Sigmoid colon (tissue), 7 donors: ENCODE results near the gene SLC4A1. TPM values are rescaled to one million over a fixed set of nuclear protein-coding genes. Genes with fewer than 3 reads are reported as not detected.
"Not testable (repeated sequence)": the region's sequence is repeated elsewhere in the genome, so short reads cannot be mapped to it uniquely, and the experiment has no call there.

Source experiments
- DNase-seq: peaks from one replicate; pipeline ENCODE4 v3.0.0-alpha.2; 2019
- H3K27ac ChIP-seq, 4 donors: fragments of 200-600 bp; sonication (generic); one replicate each; pipeline ENCODE4 v1.5.1; 2016 to 2019; ENCODE audit warnings: mild to moderate bottlenecking in 1 of 4
- H3K27me3 ChIP-seq, 3 donors: fragments of 200-600 bp; sonication (generic); one replicate each; pipeline ENCODE4 v1.5.1; 2019; ENCODE audit warnings: mild to moderate bottlenecking in 1 of 3
- H3K36me3 ChIP-seq, 4 donors: fragments of 200-600 bp; sonication (generic); one replicate each; pipeline ENCODE4 v1.5.1; 2016 to 2019
- H3K4me1 ChIP-seq, 4 donors: fragments of 200-600 bp; sonication (generic); one replicate each; pipeline ENCODE4 v1.5.1; 2017 to 2019
- H3K4me3 ChIP-seq, 4 donors: fragments of 200-600 bp; sonication (generic); one replicate each; pipeline ENCODE4 v1.5.1; 2017 to 2019; ENCODE audit warnings: mild to moderate bottlenecking in 2 of 4, moderate library complexity in 1 of 4
- H3K9me3 ChIP-seq, 4 donors: fragments of 200-600 bp in 3 of 4; sonication (generic) in 3 of 4; one replicate each; pipeline versions ENCODE4 v1.5.1 to v1.6.1; 2013 to 2019
- CTCF ChIP-seq, 4 experiments: fragments of 450-650 bp in 3 of 4; fragments of 200-600 bp in 1 of 4; IDR thresholded peaks; one replicate each; pipeline ENCODE4 v1.5.1; 2016 to 2019; ENCODE audit warnings: antibody characterized with exemption in 4 of 4, mild to moderate bottlenecking in 3 of 4, moderate library complexity in 2 of 4
- EP300 ChIP-seq, 4 donors: sonication (generic); formaldehyde crosslinking; IDR thresholded peaks; one replicate each; pipeline ENCODE4 v1.6.1; 2017; ENCODE audit warnings: antibody characterized with exemption in 4 of 4
- POLR2A ChIP-seq, 2 donors: fragments of 450-650 bp; IDR thresholded peaks; one replicate each; pipeline ENCODE4 v1.6.1; 2016; ENCODE audit warnings: antibody characterized with exemption in 2 of 2, mild to moderate bottlenecking in 2 of 2, moderate library complexity in 2 of 2
- POLR2AphosphoS5 ChIP-seq, 4 donors: sonication (generic); formaldehyde crosslinking; IDR thresholded peaks; one replicate each; pipeline ENCODE4 v1.6.1; 2017; ENCODE audit warnings: antibody characterized with exemption in 4 of 4
- WGBS, 2 donors: extraction: QIAGEN DNeasy Blood & Tissue Kit; methylation state at CpG; one replicate each; pipeline ENCODE4 v1.1.7; 2013; 5-methylcytosine and 5-hydroxymethylcytosine counted together
- intact Hi-C: fragments of 100-400 bp; cut with DNase I; formaldehyde crosslinking; loops from one replicate; pipeline ENCODE4 v1.15.1; 2023
- polyA plus RNA-seq, 3 donors: library from polyadenylated mRNA; stranded (reverse); fragments of 200-250 nt; gene quantifications; one replicate each; pipeline ENCODE4 v1.2.3, GENCODE V29; 2013
- total RNA-seq, 4 donors: library from RNA; depleted of rRNA; stranded (reverse); fragments of >200 nt; gene quantifications; one replicate each; pipeline ENCODE4 v1.1.0, GENCODE V29; 2016
- donor health status: healthy with polysubstance abuse.
- donor health status: Bipolar disorder and iron deficiency.
- donor health status: healthy.

SLC4A1 gene
- total and polyA plus RNA-seq, 7 donors: under 0.01 to 0.23 TPM; not detected in 5

GRCh38 chr17:44247440-44247841 is 20.5 kb downstream of the SLC4A1 start:
- no peak for DNase-seq
- no peak overlapping the region for H3K27ac ChIP-seq

GRCh38 chr17:44241106-44241624 is 26.8 kb downstream of the SLC4A1 start:
- H3K9me3 ChIP-seq: no peaks in the 10 kb centered on the region
- H3K36me3 ChIP-seq: no peaks in the 10 kb centered on the region
- 73 to 74% methylated on average over 6 of the region's 6 CpGs for WGBS, 2 donors
- DNase-seq: no peak
- H3K4me1 ChIP-seq: no peaks in the 10 kb centered on the region
- H3K27ac ChIP-seq: no peak overlapping the region
- H3K27me3 ChIP-seq: no peaks in the 10 kb centered on the region
- no peak overlapping the region for H3K4me3 ChIP-seq
- intact Hi-C loops: no loop called here
- TF ChIP-seq CTCF (IDR thresholded peaks at IDR 0.05): no peak
- no peak for TF ChIP-seq EP300 (IDR thresholded peaks at IDR 0.05)
- no peak for TF ChIP-seq POLR2AphosphoS5 (IDR thresholded peaks at IDR 0.05)
- no peak for TF ChIP-seq POLR2A (IDR thresholded peaks at IDR 0.05)

More at GRCh38 chr17:44247440-44247841, 20.5 kb downstream of the SLC4A1 start:
- TF ChIP-seq POLR2AphosphoS5 (IDR thresholded peaks at IDR 0.05) (no peak), POLR2A (IDR thresholded peaks at IDR 0.05) (no peak), EP300 (IDR thresholded peaks at IDR 0.05) (no peak), CTCF (IDR thresholded peaks at IDR 0.05) (no peak)
- Histone ChIP-seq H3K36me3 (no peaks in the 10 kb centered on the region), H3K4me1 (peaks cover 0 to 10% (median 0%) of the 10 kb centered on the region in 4 donors), H3K4me3 (no peak overlapping the region), H3K9me3 (no peaks in the 10 kb centered on the region), H3K27me3 (no peaks in the 10 kb centered on the region)
- 63 to 71% methylated on average over 7 of the region's 7 CpGs for WGBS, 2 donors
- intact Hi-C loops: no loop called here

GRCh38 chr17:44237886-44238285 is 30.0 kb downstream of the SLC4A1 start:
- H3K36me3 ChIP-seq, H3K4me3 ChIP-seq, intact Hi-C loops, H3K9me3 ChIP-seq, DNase-seq, H3K4me1 ChIP-seq, H3K27ac ChIP-seq, H3K27me3 ChIP-seq: not testable (repeated sequence)
- 94 to 95% methylated on average over 27 to 28 of the region's 28 CpGs for WGBS, 2 donors

GRCh38 chr17:44236444-44236991 is 31.4 kb downstream of the SLC4A1 start:
- 34 to 69% methylated on average over 5 of the region's 5 CpGs for WGBS, 2 donors
- H3K36me3 ChIP-seq: no peaks in the 10 kb centered on the region
- H3K9me3 ChIP-seq: no peaks in the 10 kb centered on the region
- TF ChIP-seq CTCF (IDR thresholded peaks at IDR 0.05) (no peak), POLR2A (IDR thresholded peaks at IDR 0.05) (no peak), EP300 (IDR thresholded peaks at IDR 0.05) (no peak), POLR2AphosphoS5 (IDR thresholded peaks at IDR 0.05) (no peak)
- H3K4me1 ChIP-seq: no peaks in the 10 kb centered on the region
- no peak overlapping the region for H3K4me3 ChIP-seq
- H3K27ac ChIP-seq: no peak overlapping the region
- no peaks in the 10 kb centered on the region for H3K27me3 ChIP-seq
- intact Hi-C loops: no loop called here
- DNase-seq: no peak

- TF ChIP-seq POLR2A (IDR thresholded peaks at IDR 0.05) (no peak), POLR2AphosphoS5 (IDR thresholded peaks at IDR 0.05) (no peak), CTCF (IDR thresholded peaks at IDR 0.05) (no peak), EP300 (IDR thresholded peaks at IDR 0.05) (no peak)
- H3K9me3 ChIP-seq: no peaks in the 10 kb centered on the region
- no peaks in the 10 kb centered on the region for H3K27me3 ChIP-seq
- no peaks in the 10 kb centered on the region for H3K36me3 ChIP-seq
- H3K4me1 ChIP-seq: no peaks in the 10 kb centered on the region
- H3K27ac ChIP-seq: no peak overlapping the region
- H3K4me3 ChIP-seq: no peak overlapping the region
- intact Hi-C loops: no loop called here
- no peak for DNase-seq
- WGBS, 2 donors: 90 to 92% methylated on average over 5 of the region's 5 CpGs
Measured at GRCh38 chr17:44235583-44235936, 32.4 kb downstream of the SLC4A1 start.
